ENCODE results near the gene TSPAN10. TPM values are rescaled to one million over a fixed set of nuclear protein-coding genes. Genes with fewer than 3 reads are reported as not detected.

The TSPAN10 gene
- 0.18 and 0.19 TPM in 2 replicates for total RNA-seq

DNA sequence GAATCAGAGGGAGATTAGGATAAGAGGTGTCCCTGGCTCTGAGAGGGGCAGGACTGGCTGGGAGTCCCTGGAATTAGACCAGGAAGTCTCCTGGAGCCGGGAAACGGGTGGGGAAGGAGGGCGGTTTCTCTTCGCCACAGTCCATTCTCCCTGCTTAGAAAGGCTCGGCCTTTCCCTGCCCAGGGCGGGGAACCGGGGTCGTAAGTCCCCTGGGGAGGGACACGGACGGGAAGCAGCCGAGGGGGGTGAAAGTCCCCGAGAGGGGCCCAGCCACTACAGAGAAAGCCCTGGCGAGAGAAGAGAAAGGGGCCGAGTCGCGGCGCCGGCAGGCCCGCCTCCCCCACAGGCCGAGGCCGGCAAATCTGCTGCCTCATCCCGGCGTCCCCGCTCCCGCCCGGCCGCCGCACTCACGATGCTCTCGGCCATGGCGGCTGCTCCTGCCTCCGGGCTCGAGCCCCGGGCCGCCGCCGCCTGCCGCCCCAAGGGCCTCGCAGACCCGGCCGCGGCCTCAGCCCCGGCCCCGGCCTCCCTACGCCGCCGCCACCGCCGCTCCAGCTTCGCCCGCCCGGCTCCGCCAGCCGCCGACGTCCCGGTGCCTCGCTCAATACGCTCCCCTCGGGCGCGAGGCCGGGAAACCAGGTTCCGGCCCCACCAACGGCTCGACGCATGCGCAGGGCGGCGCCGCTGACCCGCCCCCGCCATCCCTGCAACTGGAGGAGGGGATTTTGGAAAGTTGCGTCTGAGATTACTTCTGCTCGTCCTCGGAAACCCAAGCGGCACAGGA, at the start of gene TSPAN10, which contains the start of gene NPLOC4:
TSPAN10 (plus strand) TSS at position 692 of the 784 bp plus-strand sequence. CDS start 5,217 bp downstream, outside the sequence.
NPLOC4 (minus strand) TSS at position 608 of the 784 bp plus-strand sequence; CDS start at position 426, 182 bp downstream.

DNA sequence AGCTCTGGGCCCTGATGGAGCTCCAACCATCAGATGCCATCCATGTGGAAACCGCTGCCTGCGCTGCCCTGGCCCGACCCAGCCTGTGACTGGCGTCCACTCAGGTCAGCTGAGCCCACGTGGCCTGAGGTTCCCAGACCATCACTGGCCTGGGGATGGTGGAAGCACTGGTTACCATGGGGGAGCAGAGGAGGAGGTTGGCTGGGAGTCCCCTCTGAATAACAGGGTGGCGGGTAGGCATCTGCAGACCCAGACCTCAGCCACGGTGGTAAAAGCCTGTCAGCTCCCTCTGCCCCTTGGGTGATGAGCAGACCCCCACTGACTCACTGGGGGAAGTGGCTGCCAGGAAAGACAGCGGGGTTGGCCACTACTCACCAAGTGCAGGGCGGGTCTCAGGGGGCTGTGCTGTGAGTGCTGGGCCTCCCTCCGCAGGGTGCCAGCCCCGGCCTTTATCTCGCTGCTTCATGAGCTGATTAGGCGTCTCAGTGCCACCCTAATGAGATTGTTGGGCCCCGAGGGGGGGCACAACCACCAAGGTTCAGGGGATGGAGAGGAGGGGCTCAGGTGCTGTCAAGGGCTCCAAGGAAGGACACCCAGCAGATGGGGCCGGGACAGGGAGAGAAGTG, 19.2 kb downstream of the TSPAN10 start, which contains the start of gene PDE6G:
PDE6G (minus strand) TSS at position 425 of the 626 bp plus-strand sequence. CDS start 3,237 bp downstream, outside the sequence.

DNA sequence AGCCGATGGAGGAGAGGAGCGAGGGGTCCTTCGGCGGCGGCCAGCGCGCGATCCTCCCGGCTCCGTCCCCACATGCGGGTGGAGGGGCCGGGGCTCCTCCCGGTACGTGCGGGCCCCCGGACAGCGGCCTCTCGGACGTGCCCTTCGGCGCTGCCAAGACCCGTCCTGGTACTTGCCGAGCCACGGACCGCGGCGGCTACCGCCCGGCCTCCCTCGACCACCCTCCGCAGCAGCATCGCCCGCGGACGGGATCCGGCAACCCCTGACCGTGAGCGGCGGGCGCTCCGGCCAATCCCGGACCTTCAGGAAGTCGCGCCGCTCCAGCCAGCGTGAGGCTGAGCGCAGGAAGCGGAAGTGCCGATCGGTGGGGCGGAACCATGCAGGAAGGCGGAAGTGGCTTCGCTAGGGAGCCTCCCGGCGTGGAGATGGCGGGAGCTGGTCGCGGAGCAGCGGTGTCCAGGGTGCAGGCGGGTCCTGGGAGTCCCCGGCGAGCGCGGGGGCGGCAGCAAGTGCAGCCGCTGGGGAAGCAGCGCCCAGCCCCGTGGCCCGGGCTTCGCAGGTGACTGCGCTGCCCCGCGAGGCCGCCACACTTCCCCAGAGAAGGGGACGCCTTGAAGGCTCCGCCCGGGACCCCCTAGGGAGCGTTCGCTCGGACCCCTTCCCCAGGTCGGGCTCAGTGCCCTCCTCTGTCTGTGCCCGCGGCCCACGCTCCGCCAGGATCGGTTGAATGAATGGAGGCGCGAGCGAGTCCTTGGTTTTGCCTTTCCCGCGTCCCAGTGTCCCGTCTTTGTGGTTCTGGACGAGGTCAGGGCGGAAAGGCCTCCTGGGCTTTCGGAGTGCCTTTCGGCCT, 29.6 kb downstream of the TSPAN10 start, which contains the start of the genes CCDC137 and OXLD1:
CCDC137 (plus strand) TSS at position 396 of the 850 bp plus-strand sequence; CDS start at position 426, 30 bp downstream.
OXLD1 (minus strand) TSS at position 264 of the 850 bp plus-strand sequence; CDS start at position 236, 28 bp downstream.

DNA sequence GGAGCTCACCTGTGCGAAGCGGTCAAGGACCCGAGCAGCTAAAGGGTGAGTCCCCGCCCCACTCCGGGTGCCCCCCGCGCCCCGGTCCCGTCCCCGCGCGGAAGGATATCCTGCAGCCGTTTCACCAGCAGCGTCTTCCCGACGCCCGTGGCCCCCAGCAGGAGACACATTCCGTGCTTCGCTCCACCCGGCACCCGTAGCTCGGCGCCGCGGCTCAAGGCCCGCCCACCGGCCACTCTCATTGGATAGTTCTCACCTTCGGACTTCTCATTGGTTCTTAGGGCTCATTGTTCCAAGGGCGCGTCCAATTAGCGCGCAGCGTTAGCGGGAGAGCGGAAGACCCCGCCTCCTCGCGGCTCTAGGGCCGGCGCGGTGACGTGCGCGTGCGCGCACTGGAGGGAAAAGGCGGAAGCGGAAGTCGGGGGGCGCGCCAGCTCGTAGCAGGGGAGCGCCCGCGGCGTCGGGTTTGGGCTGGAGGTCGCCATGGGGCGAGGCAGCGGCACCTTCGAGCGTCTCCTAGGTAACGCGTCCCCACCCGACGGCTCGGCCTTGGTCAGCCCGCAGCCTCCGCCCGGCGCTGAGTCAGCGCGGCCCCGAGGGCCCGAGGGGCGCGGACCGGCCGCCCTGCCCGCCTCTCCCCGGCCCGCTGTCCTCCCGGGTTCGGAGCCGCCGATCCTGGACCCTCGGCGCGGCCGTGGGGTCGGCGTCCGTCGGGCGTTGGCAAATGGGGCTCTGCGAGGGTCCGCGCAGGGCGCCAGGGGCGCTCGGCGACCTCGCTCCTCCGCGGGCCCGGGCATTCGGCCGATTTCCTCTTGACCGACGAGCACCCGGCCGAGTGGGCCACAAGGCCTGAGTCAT, 46.8 kb downstream of the TSPAN10 start, which contains the start of the genes ARL16 and HGS:
ARL16 (minus strand) TSS at position 214 of the 858 bp plus-strand sequence; CDS start at position 170, 44 bp downstream.
HGS (plus strand) TSS at position 428 of the 858 bp plus-strand sequence; CDS start at position 484, 56 bp downstream.

Other genes with a start within 250 kb of the TSPAN10 start
- gene BAHCC1, start 241.7 kb upstream of the TSPAN10 start, total RNA-seq: 2.4 and 5.6 TPM in 2 replicates
- 7,050 and 9,517 TPM in 2 replicates for gene ACTG1, start 124.4 kb upstream of the TSPAN10 start, total RNA-seq
- gene FSCN2, start 108.8 kb upstream of the TSPAN10 start, total RNA-seq: 0.27 and 0.75 TPM in 2 replicates
- gene FAAP100, start 84.8 kb upstream of the TSPAN10 start, total RNA-seq: 14.8 and 23.5 TPM in 2 replicates
- gene NPLOC4, start 84 bp upstream of the TSPAN10 start, total RNA-seq: 72.2 and 79.0 TPM in 2 replicates
- gene PDE6G, start 19.3 kb downstream of the TSPAN10 start, total RNA-seq: 0.38 and 0.45 TPM in 2 replicates
- gene OXLD1, start 29.4 kb downstream of the TSPAN10 start, total RNA-seq: 26.6 and 32.4 TPM in 2 replicates
- 9.5 and 10.8 TPM in 2 replicates for gene CCDC137, start 29.5 kb downstream of the TSPAN10 start, total RNA-seq
- 27.6 and 40.7 TPM in 2 replicates for gene ARL16, start 46.6 kb downstream of the TSPAN10 start, total RNA-seq
- gene HGS, start 46.8 kb downstream of the TSPAN10 start, total RNA-seq: 80.8 and 93.5 TPM in 2 replicates
- 8.5 and 14.1 TPM in 2 replicates for gene MRPL12, start 66.2 kb downstream of the TSPAN10 start, total RNA-seq
- 10.6 and 22.9 TPM in 2 replicates for gene SLC25A10, start 75.1 kb downstream of the TSPAN10 start, total RNA-seq
- gene GCGR, start 167.0 kb downstream of the TSPAN10 start, total RNA-seq: not detected in 2 replicates
- 114 and 175 TPM in 2 replicates for gene MCRIP1, start 196.1 kb downstream of the TSPAN10 start, total RNA-seq
- not detected in 2 replicates for gene PPP1R27, start 197.9 kb downstream of the TSPAN10 start, total RNA-seq
- gene P4HB, start 223.3 kb downstream of the TSPAN10 start, total RNA-seq: 710 and 947 TPM in 2 replicates
- 103 and 167 TPM in 2 replicates for gene ARHGDIA, start 234.1 kb downstream of the TSPAN10 start, total RNA-seq